Fibroblast of lung (primary cell): Measurements from ENCODE around the gene MCTP2. TPM values are rescaled to one million over a fixed set of nuclear protein-coding genes. Genes with fewer than 3 reads are reported as not detected.

ENCODE experiments used
- DNase-seq, 2 donors: peaks; one replicate each; pipeline versions ENCODE4 v3.0.0 to v3.0.0-alpha.2; 2010; ENCODE audit warnings: low read depth in 2 of 2
- H2AFZ ChIP-seq: 2 replicates; pipeline ENCODE4 v1.5.1; 2012; ENCODE audit warnings: low read length, control low read depth, inconsistent platforms
- H3K27ac ChIP-seq: 2 replicates; pipeline ENCODE4 v1.5.1; 2011; ENCODE audit warnings: low read length, control low read depth; ENCODE audit not compliant: insufficient read depth
- H3K27me3 ChIP-seq: 2 replicates; pipeline ENCODE4 v1.5.1; 2011; ENCODE audit warnings: mild to moderate bottlenecking, low read length; ENCODE audit not compliant: control insufficient read depth, insufficient read depth
- H3K36me3 ChIP-seq: 2 replicates; pipeline ENCODE4 v1.5.1; 2011; ENCODE audit warnings: low read length; ENCODE audit not compliant: control insufficient read depth, insufficient read depth
- H3K4me1 ChIP-seq: 2 replicates; pipeline ENCODE4 v1.5.1; 2011; ENCODE audit warnings: low read length; ENCODE audit not compliant: control insufficient read depth, insufficient read depth; ENCODE audit errors: extremely low read depth
- H3K4me2 ChIP-seq: 2 replicates; pipeline ENCODE4 v1.5.1; 2011; ENCODE audit warnings: low read length, control low read depth; ENCODE audit not compliant: insufficient read depth; ENCODE audit errors: extremely low read depth
- H3K4me3 ChIP-seq, 4 experiments: fragments of 200-600 bp in 1 of 4; sonication (generic) in 1 of 4; replicated peaks in 1 of 4; 2 replicates each; pipeline ENCODE4 v1.5.1; 2011 to 2016; ENCODE audit warnings: low read length in 4 of 4, low read depth in 3 of 4, mild to moderate bottlenecking in 3 of 4, control low read depth in 2 of 4, inconsistent platforms in 1 of 4, mixed read lengths in 1 of 4; ENCODE audit not compliant: insufficient read depth in 1 of 4; ENCODE audit errors: control extremely low read depth in 1 of 4
- H3K79me2 ChIP-seq: 2 replicates; pipeline ENCODE4 v1.5.1; 2012; ENCODE audit warnings: mild to moderate bottlenecking, low read length, inconsistent platforms; ENCODE audit not compliant: control insufficient read depth, insufficient read depth
- H3K9ac ChIP-seq: 2 replicates; pipeline ENCODE4 v1.5.1; 2011; ENCODE audit warnings: mild to moderate bottlenecking, low read length, control low read depth; ENCODE audit not compliant: insufficient read depth
- H3K9me3 ChIP-seq: 2 replicates; pipeline ENCODE4 v1.5.1; 2012; ENCODE audit warnings: low read depth, low read length; ENCODE audit not compliant: control insufficient read depth, insufficient read depth
- H4K20me1 ChIP-seq: 2 replicates; pipeline ENCODE4 v1.5.1; 2011; ENCODE audit warnings: low read length; ENCODE audit not compliant: control insufficient read depth, insufficient read depth; ENCODE audit errors: extremely low read depth
- EZH2 ChIP-seq: IDR thresholded peaks from 2 replicates; pipeline ENCODE4 v1.5.1; 2012; ENCODE audit warnings: low read length, control low read depth, mild to moderate bottlenecking; ENCODE audit errors: missing control alignments
- polyA plus RNA-seq, 2 donors: library from polyadenylated mRNA; depleted of rRNA in 1 of 2; stranded (reverse) in 1 of 2; unstranded in 1 of 2; fragments of >200 nt; gene quantifications; 2 replicates each; pipeline ENCODE4 v1.2.1, GENCODE V29; 2011 to 2012; ENCODE audit warnings: missing spikeins in 1 of 2
- total RNA-seq: library from RNA; depleted of rRNA; stranded (reverse); fragments of >200 nt; gene quantifications from 2 replicates; pipeline ENCODE4 v1.2.1, GENCODE V29; 2014
- TF ChIP-seq, protein P1 (sequence below), 2 donors: IDR thresholded peaks in 1 of 2; conservative IDR thresholded peaks in 1 of 2; 1 replicate in 1 of 2; 2 replicates in 1 of 2; pipeline ENCODE4 v1.5.1; 2011 to 2012; ENCODE audit warnings: low read length in 2 of 2, control low read depth in 1 of 2, inconsistent platforms in 1 of 2, low read depth in 1 of 2, mild to moderate bottlenecking in 1 of 2

MCTP2 gene
- total and polyA plus RNA-seq, 2 donors (not counting 1 experiment from before 2014, with no cell fraction given), result 3.6 to 14.5 TPM

DNA sequence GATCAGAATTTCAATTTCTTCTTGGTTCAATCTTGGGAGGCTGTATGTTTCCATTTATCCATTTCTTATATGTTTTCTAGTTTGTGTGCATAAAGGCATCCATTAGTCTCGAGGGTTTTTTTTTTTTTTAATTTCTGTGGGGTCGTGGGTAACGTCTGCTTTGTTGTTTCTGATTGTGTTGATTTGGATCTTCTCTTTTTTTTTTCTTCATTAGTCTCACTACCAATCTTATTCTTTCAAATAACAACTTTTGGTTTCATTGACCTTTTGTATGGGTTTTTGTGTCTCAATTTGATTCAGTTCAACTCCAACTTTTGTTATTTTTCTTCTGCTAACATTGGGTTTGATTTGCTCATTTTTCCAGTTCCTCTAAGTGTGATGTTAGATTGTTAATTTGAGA lies 48.9 kb downstream of the MCTP2 start:
- Histone ChIP-seq H3K27me3 (no peaks in the 10 kb centered on the region), H3K79me2 (no peaks in the 10 kb centered on the region), H4K20me1 (no peaks in the 10 kb centered on the region), H3K27ac (no peak overlapping the region), H3K4me3 (no peak overlapping the region), H3K4me2 (no peak overlapping the region), H3K9ac (no peak overlapping the region), H3K36me3 (no peaks in the 10 kb centered on the region), H2AFZ (no peak overlapping the region), H3K4me1 (no peaks in the 10 kb centered on the region), H3K9me3 (no peaks in the 10 kb centered on the region)
- no peak for TF ChIP-seq EZH2
- TF ChIP-seq, protein P1, sequence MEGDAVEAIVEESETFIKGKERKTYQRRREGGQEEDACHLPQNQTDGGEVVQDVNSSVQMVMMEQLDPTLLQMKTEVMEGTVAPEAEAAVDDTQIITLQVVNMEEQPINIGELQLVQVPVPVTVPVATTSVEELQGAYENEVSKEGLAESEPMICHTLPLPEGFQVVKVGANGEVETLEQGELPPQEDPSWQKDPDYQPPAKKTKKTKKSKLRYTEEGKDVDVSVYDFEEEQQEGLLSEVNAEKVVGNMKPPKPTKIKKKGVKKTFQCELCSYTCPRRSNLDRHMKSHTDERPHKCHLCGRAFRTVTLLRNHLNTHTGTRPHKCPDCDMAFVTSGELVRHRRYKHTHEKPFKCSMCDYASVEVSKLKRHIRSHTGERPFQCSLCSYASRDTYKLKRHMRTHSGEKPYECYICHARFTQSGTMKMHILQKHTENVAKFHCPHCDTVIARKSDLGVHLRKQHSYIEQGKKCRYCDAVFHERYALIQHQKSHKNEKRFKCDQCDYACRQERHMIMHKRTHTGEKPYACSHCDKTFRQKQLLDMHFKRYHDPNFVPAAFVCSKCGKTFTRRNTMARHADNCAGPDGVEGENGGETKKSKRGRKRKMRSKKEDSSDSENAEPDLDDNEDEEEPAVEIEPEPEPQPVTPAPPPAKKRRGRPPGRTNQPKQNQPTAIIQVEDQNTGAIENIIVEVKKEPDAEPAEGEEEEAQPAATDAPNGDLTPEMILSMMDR (conservative IDR thresholded peaks at IDR 0.05 in 1 of 2, IDR thresholded peaks at IDR 0.05 in 1 of 2; ENCODE audit: low read depth in 1 of 2, low read length in 2 of 2), result no peak
- no peak for DNase-seq

DNA sequence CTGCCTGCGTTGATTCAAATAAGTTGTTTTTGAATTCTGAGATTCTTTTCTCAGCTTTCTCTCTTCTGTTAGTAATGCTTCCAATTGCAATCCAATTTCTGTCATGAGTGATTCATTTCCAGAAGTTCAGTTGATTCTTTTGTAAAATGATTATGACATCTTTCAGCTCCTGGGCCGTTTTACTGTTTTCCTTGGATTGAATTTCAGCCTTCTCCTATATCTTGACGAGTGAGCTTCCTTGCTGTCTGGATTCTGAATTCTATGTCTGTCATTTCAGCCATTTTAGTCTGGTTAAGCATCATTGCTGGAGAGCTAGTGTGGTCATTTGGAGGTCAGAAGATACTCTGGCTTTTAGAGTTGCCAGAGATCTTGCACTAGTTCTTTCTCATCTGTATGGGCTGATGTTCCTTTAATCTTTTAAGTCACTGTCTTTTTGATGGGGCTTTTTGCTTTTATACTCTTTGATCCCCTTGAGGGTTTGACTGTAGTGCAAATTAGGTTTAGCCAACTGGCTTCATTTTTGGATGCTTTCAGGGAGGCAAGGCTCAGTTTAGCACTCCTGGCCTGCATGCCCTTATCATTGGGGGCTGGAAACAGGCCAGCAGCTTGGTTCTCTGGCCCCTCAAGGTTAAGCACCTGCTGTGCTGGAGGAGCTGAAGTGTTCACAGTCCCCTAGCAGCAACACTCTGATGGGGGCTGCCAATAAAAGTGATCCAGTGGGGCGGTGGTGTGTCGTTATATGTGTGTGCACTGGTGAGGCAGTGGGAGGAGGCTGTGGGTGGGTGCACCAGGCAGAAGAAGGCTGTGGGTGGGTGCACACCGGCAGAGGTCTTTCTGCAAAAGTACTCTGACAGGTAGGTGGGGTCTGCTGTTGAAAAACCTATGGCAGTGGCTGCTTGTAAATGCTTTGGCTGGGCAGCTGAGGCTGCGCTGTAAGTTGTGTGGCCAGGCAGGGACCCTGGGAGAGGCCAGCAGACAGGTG lies 51.2 kb downstream of the MCTP2 start:
- peak in 1 of 2 donors; percentile 34 for DNase-seq
- H3K4me2 ChIP-seq, result no peak overlapping the region
- H3K4me1 ChIP-seq, result no peaks in the 10 kb centered on the region

DNA sequence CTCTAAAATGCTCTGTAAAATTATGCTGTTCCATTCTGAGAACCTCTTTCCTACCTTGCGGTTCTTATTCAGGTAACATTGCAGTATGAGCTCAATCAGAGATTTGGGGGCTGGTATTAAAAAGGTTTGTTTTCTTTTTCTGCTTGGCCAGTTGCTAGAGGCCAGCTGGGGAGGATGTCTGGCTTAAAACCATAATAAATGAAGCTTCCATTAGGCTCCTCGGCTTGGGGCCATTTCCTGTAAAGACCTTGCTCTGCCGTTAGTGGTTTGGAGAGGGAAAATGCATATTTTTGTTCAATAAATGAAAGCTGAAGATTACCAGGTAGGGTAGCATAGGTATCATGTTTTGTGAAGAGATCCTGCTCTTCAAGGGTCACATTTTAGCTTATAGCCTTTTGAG lies 55.2 kb downstream of the MCTP2 start:
- TF ChIP-seq, protein P1 (conservative IDR thresholded peaks at IDR 0.05 in 1 of 2, IDR thresholded peaks at IDR 0.05 in 1 of 2; ENCODE audit: low read depth in 1 of 2, low read length in 2 of 2), result no peak
- TF ChIP-seq EZH2, result no peak
- no peaks in the 10 kb centered on the region for H3K9me3 ChIP-seq
- H3K27me3 ChIP-seq, result no peaks in the 10 kb centered on the region
- H2AFZ ChIP-seq, result no peak overlapping the region
- no peak for DNase-seq
- H3K4me1 ChIP-seq, result no peaks in the 10 kb centered on the region
- no peak overlapping the region for H3K9ac ChIP-seq
- no peaks in the 10 kb centered on the region for H3K36me3 ChIP-seq
- no peak overlapping the region for H3K4me3 ChIP-seq
- H3K27ac ChIP-seq, result no peak overlapping the region
- no peaks in the 10 kb centered on the region for H3K79me2 ChIP-seq
- H3K4me2 ChIP-seq, result no peak overlapping the region
- H4K20me1 ChIP-seq, result no peaks in the 10 kb centered on the region

More for the DNA sequence above, 51.2 kb downstream of the MCTP2 start:
- Histone ChIP-seq H3K9me3 (no peaks in the 10 kb centered on the region), H3K36me3 (no peaks in the 10 kb centered on the region), H3K27ac (no peak overlapping the region), H3K4me3 (no peak overlapping the region), H3K79me2 (no peaks in the 10 kb centered on the region), H2AFZ (no peak overlapping the region), H3K9ac (no peak overlapping the region), H3K27me3 (no peaks in the 10 kb centered on the region), H4K20me1 (no peaks in the 10 kb centered on the region)
- TF ChIP-seq, protein P1 (conservative IDR thresholded peaks at IDR 0.05 in 1 of 2, IDR thresholded peaks at IDR 0.05 in 1 of 2; ENCODE audit: low read depth in 1 of 2, low read length in 2 of 2), result no peak
- TF ChIP-seq EZH2, result no peak
